CD14-positive monocyte (primary cell): ENCODE measurements around the gene TAF5L. TPM values are rescaled to one million over a fixed set of nuclear protein-coding genes. Genes with fewer than 3 reads are reported as not detected.

Experiments used
- DNase-seq, 3 donors: peaks; one replicate each; pipeline ENCODE4 v3.0.0-alpha.2; 2011 to 2022
- H2AFZ ChIP-seq: 2 replicates; pipeline ENCODE4 v1.6.0; 2012; ENCODE audit warnings: mild to moderate bottlenecking, low read depth, low read length, inconsistent platforms; ENCODE audit not compliant: insufficient read depth, poor library complexity, severe bottlenecking
- H3K27ac ChIP-seq, 2 donors: 1 replicate in 1 of 2; 2 replicates in 1 of 2; pipeline ENCODE4 v1.5.1; 2012 to 2013; ENCODE audit warnings: low read length in 2 of 2, control low read depth in 1 of 2, inconsistent platforms in 1 of 2, low read depth in 1 of 2, mild to moderate bottlenecking in 1 of 2
- H3K27me3 ChIP-seq, 2 donors: one replicate each; pipeline versions ENCODE4 v1.6.0 to v1.6.1; 2011 to 2013; ENCODE audit warnings: low read length in 2 of 2; ENCODE audit not compliant: control insufficient read depth in 2 of 2, insufficient read depth in 2 of 2
- H3K36me3 ChIP-seq, 2 donors: replicated peaks in 1 of 2; 1 replicate in 1 of 2; 2 replicates in 1 of 2; pipeline versions ENCODE4 v1.5.1 to v1.6.1; 2012 to 2013; ENCODE audit warnings: low read length in 2 of 2, control low read depth in 1 of 2, inconsistent platforms in 1 of 2, mild to moderate bottlenecking in 1 of 2; ENCODE audit not compliant: insufficient read depth in 2 of 2, control insufficient read depth in 1 of 2
- H3K4me1 ChIP-seq, 2 donors: 1 replicate in 1 of 2; 2 replicates in 1 of 2; pipeline versions ENCODE4 v1.5.1 to v1.6.1; 2012 to 2013; ENCODE audit warnings: low read length in 2 of 2, control low read depth in 1 of 2, inconsistent platforms in 1 of 2, mild to moderate bottlenecking in 1 of 2, moderate library complexity in 1 of 2; ENCODE audit not compliant: insufficient read depth in 2 of 2, control insufficient read depth in 1 of 2
- H3K4me2 ChIP-seq: replicated peaks from 2 replicates; pipeline ENCODE3; 2012; ENCODE audit warnings: low read length, moderate library complexity, mild to moderate bottlenecking; ENCODE audit not compliant: poor library complexity, severe bottlenecking; ENCODE audit errors: extremely low read depth
- H3K4me3 ChIP-seq, 3 experiments: fragments of 200-600 bp in 1 of 3; sonication (generic) in 1 of 3; replicated peaks in 1 of 3; 1 replicate in 2 of 3; 2 replicates in 1 of 3; pipeline ENCODE4 v1.5.1; 2011 to 2013; ENCODE audit warnings: low read length in 3 of 3, mild to moderate bottlenecking in 3 of 3, control low read depth in 2 of 3, low read depth in 2 of 3, inconsistent platforms in 1 of 3, moderate library complexity in 1 of 3
- H3K79me2 ChIP-seq: 2 replicates; pipeline ENCODE4 v1.6.0; 2012; ENCODE audit warnings: mild to moderate bottlenecking, control low read depth, inconsistent platforms, low read length, moderate library complexity; ENCODE audit not compliant: insufficient read depth
- H3K9ac ChIP-seq: 2 replicates; pipeline ENCODE4 v1.6.0; 2017; ENCODE audit warnings: low read length, mild to moderate bottlenecking; ENCODE audit not compliant: insufficient read depth, poor library complexity, severe bottlenecking
- H3K9me3 ChIP-seq, 2 donors: replicated peaks in 1 of 2; 1 replicate in 1 of 2; 2 replicates in 1 of 2; pipeline versions ENCODE4 v1.5.1 to v1.6.1; 2012 to 2013; ENCODE audit warnings: low read length in 2 of 2, control low read depth in 1 of 2; ENCODE audit not compliant: control insufficient read depth in 1 of 2, insufficient read depth in 1 of 2
- H4K20me1 ChIP-seq: 2 replicates; pipeline ENCODE4 v1.6.0; 2012; ENCODE audit warnings: mild to moderate bottlenecking, low read length, control low read depth, moderate library complexity; ENCODE audit not compliant: insufficient read depth
- H3K27ac Mint-ChIP-seq, 7 donors: one replicate each; pipeline ENCODE4 v1.8.0; 2020; ENCODE audit warnings: mild to moderate bottlenecking in 7 of 7, mixed read lengths in 7 of 7, moderate library complexity in 6 of 7, inconsistent platforms in 2 of 7
- H3K27me3 Mint-ChIP-seq, 3 donors: one replicate each; pipeline ENCODE4 v1.8.0; 2021 to 2022; ENCODE audit warnings: low read depth in 3 of 3, mild to moderate bottlenecking in 3 of 3, mixed read lengths in 3 of 3, moderate library complexity in 3 of 3, inconsistent platforms in 1 of 3
- H3K36me3 Mint-ChIP-seq, 2 donors: one replicate each; pipeline ENCODE4 v1.8.0; 2020; ENCODE audit warnings: mixed read lengths in 2 of 2, inconsistent platforms in 1 of 2, mild to moderate bottlenecking in 1 of 2
- H3K4me1 Mint-ChIP-seq: one replicate; pipeline ENCODE4 v1.8.0; 2020; ENCODE audit warnings: mild to moderate bottlenecking, mixed read lengths
- H3K4me3 Mint-ChIP-seq, 2 donors: one replicate each; pipeline ENCODE4 v1.8.0; 2020; ENCODE audit warnings: mild to moderate bottlenecking in 2 of 2, mixed read lengths in 2 of 2, moderate library complexity in 1 of 2
- H3K9me3 Mint-ChIP-seq, 7 donors: one replicate each; pipeline ENCODE4 v1.8.0; 2020 to 2022; ENCODE audit warnings: mixed read lengths in 7 of 7, mild to moderate bottlenecking in 6 of 7, moderate library complexity in 6 of 7, inconsistent platforms in 2 of 7
- WGBS: methylation state at CpG from one replicate; pipeline ENCODE4 v1.1.5; 2013; ENCODE audit warnings: missing lambda C conversion rate; ENCODE audit not compliant: insufficient coverage; 5-methylcytosine and 5-hydroxymethylcytosine counted together
- intact Hi-C, 2 donors: fragments of 100-400 bp; cut with micrococcal nuclease; formaldehyde crosslinking; loops; one replicate each; pipeline versions ENCODE4 v1.15.0 to v1.15.1; 2023
- polyA plus RNA-seq, 3 donors: library from polyadenylated mRNA; depleted of rRNA in 1 of 3; unstranded in 2 of 3; stranded (reverse) in 1 of 3; fragments of 300-500 nt in 2 of 3; fragments of >200 nt in 1 of 3; fragmentation: Illumina TruSeq in 2 of 3; gene quantifications; 1 replicate in 2 of 3; 2 replicates in 1 of 3; pipeline ENCODE4 v1.2.3, GENCODE V29; 2012 to 2021
- small RNA-seq: library from RNA; depleted of rRNA; stranded (forward); fragments of <200 nt; gene quantifications from one replicate; pipeline ENCODE3, GENCODE V24; 2012; ENCODE audit warnings: low read depth; ENCODE audit not compliant: insufficient read length
- TF ChIP-seq, protein P1 (sequence below): fragments of 200-600 bp; IDR thresholded peaks from one replicate; pipeline ENCODE4 v1.8.0; 2022; ENCODE audit warnings: antibody characterized with exemption, mild to moderate bottlenecking

TAF5L gene
- polyA plus RNA-seq, 3 donors: 3.8 to 15.4 (median 4.9) TPM

DNA sequence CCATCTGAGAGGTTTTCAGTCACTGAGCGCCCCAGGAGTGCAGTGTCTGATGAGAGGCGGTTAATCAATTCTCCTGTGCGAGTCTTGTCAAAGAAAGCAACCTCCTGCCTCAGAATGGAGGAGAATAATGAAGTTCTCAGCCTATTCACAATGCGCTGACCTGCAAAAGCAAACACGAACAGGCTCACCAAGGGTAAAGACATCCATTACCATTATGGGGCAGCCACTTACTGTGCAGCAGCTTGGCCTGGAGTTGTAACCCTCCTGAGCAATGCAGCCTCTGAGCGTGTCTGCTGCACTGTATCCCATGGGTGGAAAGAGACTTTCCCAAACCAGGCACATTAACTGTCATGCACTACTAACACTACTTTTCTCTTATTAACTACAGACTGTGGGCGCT lies 78.4 kb downstream of the TAF5L start:
- Histone ChIP-seq H3K36me3 (peaks cover 53 to 63% of the 10 kb centered on the region in 2 donors), H3K4me2 (no peak overlapping the region), H3K9me3 (no peaks in the 10 kb centered on the region), H2AFZ (no peak overlapping the region), H3K79me2 (peaks cover 52% of the 10 kb centered on the region), H3K9ac (no peak overlapping the region), H3K27me3 (no peaks in the 10 kb centered on the region), H3K27ac (no peak overlapping the region), H3K4me3 (no peak overlapping the region), H4K20me1 (peaks cover 34% of the 10 kb centered on the region), H3K4me1 (peaks cover 0 to 3% of the 10 kb centered on the region in 2 donors)
- intact Hi-C loops: no loop called here
- WGBS: 100% methylated on average over 2 of the region's 7 CpGs
- H3K4me3 Mint-ChIP-seq: no peak overlapping the region
- peaks cover 5% of the 10 kb centered on the region for H3K4me1 Mint-ChIP-seq
- TF ChIP-seq, protein P1, sequence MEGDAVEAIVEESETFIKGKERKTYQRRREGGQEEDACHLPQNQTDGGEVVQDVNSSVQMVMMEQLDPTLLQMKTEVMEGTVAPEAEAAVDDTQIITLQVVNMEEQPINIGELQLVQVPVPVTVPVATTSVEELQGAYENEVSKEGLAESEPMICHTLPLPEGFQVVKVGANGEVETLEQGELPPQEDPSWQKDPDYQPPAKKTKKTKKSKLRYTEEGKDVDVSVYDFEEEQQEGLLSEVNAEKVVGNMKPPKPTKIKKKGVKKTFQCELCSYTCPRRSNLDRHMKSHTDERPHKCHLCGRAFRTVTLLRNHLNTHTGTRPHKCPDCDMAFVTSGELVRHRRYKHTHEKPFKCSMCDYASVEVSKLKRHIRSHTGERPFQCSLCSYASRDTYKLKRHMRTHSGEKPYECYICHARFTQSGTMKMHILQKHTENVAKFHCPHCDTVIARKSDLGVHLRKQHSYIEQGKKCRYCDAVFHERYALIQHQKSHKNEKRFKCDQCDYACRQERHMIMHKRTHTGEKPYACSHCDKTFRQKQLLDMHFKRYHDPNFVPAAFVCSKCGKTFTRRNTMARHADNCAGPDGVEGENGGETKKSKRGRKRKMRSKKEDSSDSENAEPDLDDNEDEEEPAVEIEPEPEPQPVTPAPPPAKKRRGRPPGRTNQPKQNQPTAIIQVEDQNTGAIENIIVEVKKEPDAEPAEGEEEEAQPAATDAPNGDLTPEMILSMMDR: no peak
- peaks cover 54 to 58% of the 10 kb centered on the region in 2 donors for H3K36me3 Mint-ChIP-seq
- H3K27me3 Mint-ChIP-seq: no peaks in the 10 kb centered on the region
- H3K9me3 Mint-ChIP-seq: no peaks in the 10 kb centered on the region
- H3K27ac Mint-ChIP-seq: no peak overlapping the region
- DNase-seq: no peak

DNA sequence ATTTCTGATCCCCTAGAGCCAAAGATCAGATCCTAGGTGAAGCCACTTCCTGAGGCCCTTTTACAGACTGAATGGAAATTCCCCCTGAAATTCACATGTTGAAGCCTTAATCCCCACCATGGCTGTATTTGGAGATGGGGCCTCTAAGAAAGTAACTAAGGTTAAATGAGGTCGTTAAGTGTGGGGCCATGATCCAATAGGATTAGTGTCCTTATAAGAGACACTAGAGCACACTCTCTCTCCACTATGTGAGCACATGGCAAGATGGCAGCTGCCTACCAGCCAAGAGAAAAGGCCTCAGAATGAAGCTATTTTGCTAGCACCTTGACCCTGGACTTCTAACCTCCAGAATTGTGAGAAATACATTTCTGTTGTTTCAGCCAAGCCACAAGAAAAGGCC lies 81.3 kb downstream of the TAF5L start:
- no peaks in the 10 kb centered on the region for H3K9me3 ChIP-seq
- no peaks in the 10 kb centered on the region for H3K4me1 ChIP-seq
- Mint-ChIP-seq H3K9me3 (no peaks in the 10 kb centered on the region), H3K27ac (no peak overlapping the region), H3K36me3 (peaks cover 72 to 87% of the 10 kb centered on the region in 2 donors), H3K4me3 (no peak overlapping the region), H3K4me1 (no peaks in the 10 kb centered on the region), H3K27me3 (no peaks in the 10 kb centered on the region)
- TF ChIP-seq, protein P1: no peak
- no peak overlapping the region for H3K4me3 ChIP-seq
- H3K36me3 ChIP-seq: peaks cover 81 to 92% of the 10 kb centered on the region in 2 donors
- no peak overlapping the region for H3K9ac ChIP-seq
- H3K4me2 ChIP-seq: no peak overlapping the region
- H3K27ac ChIP-seq: no peak overlapping the region
- intact Hi-C loops: no loop called here
- H3K27me3 ChIP-seq: no peaks in the 10 kb centered on the region
- no peak for DNase-seq
- H3K79me2 ChIP-seq: peaks cover 22% of the 10 kb centered on the region
- H4K20me1 ChIP-seq: peaks cover 9% of the 10 kb centered on the region
- no peak overlapping the region for H2AFZ ChIP-seq
- WGBS: no CpG with 5 or more reads among the region's 1 CpG

Small RNAs within 50 kb of the gene (small RNA-seq; reads per million reads assigned to genes)
- not detected for gene HMGN2P19
- not detected for gene RNA5SP78

Other genes with a start within 250 kb of the TAF5L start
- under 1 TPM in 1 of 3 donors, not detected in 2; 0.72 TPM for gene ACTA1, start 192.0 kb downstream of the TAF5L start, polyA plus RNA-seq
- 10 to 100 TPM in 2 of 3 donors, 1 to 10 TPM in 1; 9.0 to 12.8 (median 12.4) TPM for gene NUP133, start 117.8 kb downstream of the TAF5L start, polyA plus RNA-seq
- gene ABCB10, start 67.4 kb downstream of the TAF5L start, polyA plus RNA-seq: 10 to 100 TPM in 2 of 3 donors, 1 to 10 TPM in 1; 5.4 to 12.9 (median 11.4) TPM
- 1 to 10 TPM in 2 of 3 donors, under 1 TPM in 1; 0.79 to 2.8 (median 1.5) TPM for gene URB2, start 125 bp upstream of the TAF5L start, polyA plus RNA-seq